Measurements from ENCODE around the gene MYO9A.

MYO9A gene

DNA sequence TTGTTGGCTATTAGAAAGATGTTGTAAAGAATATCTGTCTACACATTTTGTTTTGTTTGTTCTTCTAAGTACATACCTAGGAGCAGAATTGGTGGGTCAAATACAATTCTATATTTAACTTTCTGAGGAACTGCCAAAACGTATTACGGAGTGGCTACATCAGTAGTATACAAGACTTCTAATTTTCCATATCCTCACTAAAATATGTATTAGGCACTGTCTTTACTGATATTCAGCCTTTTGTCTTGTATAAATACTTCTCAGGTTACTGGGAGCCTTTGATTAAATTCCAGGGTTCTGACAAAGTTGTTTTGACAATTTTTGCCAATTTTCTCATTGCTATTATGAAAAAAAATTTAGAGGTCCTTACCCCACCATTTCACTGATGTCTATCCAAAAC, 160.9 kb downstream of the MYO9A start:
- no peak for DNase-seq (ENCODE audit: low read depth)

DNA sequence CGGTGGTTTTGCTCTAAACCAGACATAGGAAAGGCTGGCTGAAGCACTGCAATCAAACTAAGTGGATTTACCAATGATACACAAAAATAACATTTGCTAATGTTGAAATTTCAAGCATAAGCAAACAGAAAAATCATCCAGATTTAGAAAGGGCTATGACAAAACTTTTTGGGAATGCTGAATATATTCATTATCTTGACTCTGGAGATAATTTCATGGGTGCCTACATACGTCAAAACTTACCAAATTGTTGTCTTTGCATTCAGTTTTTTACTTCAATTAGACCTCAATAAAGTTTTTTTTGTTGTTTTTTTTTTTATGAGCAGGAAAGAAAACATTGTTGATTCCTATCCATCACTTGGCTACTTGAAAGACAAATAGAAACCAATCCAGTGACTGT, 166.8 kb downstream of the MYO9A start:
- DNase-seq (ENCODE audit: low read depth): no peak

DNA sequence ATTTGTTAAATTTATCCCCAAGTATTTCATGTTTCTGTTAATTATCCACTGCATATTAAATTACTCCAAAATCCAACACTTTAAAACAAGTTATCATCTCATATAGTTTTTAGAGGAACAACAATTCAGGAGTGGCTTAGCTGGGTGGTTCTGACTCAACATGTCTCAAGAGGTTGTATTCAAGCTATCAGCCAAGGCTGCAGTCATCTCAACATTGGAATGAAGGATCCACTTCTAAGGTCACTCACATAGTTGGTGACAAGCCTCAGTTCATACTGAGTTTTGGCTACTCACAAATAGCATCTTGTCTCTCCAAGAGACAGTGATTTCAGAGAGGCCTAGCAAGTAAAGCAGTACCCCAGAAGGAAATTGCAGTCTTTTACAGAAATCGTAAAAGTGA, 172.9 kb downstream of the MYO9A start:
- no peak for DNase-seq (ENCODE audit: low read depth)

DNA sequence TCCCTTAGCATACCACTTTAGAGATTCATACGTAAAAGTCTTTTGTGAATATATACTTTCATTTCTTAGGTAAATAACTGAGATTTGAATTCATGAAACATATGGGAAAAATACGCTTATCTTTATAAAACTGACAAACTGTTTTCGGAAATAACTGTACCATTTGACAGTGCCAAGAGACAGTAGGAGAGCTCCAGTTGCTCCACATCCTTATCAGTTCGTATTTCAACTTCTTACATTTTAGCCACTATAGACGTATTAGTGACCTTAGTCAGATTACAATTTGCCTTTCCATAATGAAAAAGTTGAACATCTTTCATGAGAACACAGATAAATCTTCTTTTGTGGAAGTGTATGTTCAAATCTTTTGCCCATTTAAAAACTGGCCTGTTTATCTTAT, 174.1 kb downstream of the MYO9A start:
- DNase-seq (ENCODE audit: low read depth): no peak

DNA sequence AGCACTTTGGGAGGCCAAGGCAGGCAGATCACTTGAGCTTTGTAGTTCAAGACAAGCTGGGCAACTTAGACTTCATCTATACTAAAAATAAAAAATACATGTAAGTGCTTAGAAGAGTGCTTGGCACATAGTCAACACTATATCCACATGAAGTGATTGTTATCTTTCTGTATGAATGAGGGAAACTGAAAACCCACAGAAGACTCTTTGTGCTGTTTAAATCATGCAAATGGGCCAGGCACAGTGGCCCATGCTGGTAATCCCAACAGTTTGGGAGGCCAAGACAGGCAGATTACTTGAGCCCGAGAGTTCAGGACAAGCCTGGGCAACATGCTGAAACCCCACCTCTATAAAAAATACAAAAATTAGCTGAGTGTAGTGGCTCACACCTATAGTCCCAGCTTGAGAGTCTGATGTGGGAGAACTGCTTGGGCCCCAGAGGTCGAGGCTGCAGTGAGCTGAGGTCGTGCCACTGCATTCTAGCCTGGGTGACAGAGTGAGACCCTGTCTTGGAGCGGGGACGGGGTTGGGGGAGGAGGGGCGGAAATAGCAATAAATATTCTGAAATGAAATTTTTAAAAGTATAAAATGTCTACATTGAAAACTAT, 177.9 kb downstream of the MYO9A start:
- no peak for DNase-seq (ENCODE audit: low read depth)

DNA sequence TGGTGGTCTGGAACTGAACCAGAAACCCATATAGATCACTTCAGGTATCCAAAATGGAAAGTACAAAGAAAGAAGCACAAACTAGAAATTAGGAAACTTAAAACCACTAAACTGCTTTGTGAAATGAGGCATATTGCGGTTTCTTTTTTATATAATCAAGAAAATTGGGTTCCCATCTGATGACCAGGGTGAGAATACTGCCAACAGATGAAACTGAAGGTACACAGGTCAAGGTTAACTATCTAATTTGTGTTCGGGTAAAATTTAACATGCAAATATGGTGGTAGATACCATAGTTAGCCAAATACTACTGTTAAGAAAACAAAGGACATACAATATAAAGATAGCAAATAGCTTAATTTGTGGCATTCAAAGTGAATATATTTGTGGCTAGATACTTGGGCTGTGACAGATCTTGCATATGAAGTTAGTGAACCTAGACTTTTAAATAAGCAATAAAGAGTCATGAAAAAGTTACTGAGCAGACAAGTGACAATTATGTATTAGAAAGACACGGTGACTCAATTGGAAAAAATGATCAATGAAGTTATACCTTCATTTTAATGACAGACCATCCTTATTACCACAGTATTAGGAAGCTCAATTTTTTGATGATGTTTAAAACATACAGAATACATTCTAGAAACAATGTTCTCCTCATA, 180.2 kb downstream of the MYO9A start:
- DNase-seq (ENCODE audit: low read depth): no peak

DNA sequence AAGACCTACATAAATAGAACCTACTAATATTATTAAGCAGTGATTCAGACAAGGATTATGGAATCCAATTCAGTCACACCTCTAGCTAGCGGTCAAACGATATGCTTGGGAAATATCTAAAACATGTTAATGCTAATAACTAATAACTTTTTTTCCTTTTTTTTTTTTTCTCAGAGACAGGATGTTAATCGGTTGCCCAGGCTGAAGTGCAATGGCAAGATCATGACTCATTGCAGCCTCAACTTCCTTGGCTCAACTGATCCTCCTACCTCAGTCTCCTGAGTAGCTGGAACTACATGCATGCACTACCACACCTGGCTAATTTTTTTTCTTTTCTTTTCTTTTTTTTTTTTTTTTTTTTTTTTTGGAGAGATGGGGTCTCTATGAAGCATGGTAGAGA, 183.5 kb downstream of the MYO9A start:
- DNase-seq (ENCODE audit: low read depth): no peak

DNA sequence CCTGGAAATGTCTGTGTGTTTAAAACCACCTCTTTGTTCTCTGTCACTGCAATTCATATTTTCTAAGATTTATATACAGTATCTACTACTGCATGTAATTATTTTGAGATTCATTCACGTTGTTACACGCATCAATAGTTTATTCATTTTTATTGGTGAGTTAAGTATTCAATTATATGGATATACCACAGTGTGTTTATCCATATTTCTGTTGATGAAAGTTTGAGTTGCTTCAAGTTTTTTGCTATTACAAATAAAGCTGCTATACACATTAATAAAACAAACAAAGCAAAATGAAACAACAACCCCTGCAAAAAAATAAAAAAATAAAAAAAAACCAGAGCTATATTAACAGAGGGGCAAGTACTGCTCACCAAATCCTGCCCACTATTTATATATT, 185.3 kb downstream of the MYO9A start:
- no peak for DNase-seq (ENCODE audit: low read depth)

DNA sequence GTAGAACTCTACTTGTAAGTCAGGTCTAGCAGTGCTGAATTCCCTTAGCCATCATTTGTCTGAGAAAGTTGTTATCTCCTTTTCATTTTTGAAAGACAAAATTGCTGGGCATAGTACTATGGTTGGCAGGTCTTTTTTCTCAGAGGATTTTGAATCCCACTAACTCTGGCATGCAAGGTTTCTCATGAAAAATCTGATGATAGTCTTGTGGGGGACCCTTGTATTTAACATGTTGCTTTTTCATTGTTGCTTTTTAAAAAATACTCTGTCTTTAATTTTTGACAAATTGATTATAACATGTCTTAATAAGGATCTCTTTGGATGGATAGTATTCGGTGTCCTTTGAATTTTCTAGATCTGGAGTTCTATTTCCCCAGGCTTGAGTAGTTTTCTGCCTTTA, 186.7 kb downstream of the MYO9A start:
- DNase-seq (ENCODE audit: low read depth): no peak

DNA sequence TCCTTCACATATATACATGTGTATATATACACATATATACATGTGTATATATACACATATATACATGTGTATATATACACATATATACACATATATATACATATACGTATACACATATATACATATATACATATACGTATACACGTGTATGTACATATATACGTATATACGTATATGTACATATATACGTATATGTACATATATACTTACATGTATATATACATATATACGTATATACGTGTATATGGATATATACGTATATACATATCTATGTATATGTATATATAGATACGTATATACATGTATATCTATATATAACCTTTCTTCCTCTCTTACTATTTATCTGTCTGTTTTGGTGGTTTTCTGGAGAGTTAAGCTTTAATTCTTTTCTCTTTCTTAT, 192.8 kb downstream of the MYO9A start:
- DNase-seq (ENCODE audit: low read depth): no peak

DNA sequence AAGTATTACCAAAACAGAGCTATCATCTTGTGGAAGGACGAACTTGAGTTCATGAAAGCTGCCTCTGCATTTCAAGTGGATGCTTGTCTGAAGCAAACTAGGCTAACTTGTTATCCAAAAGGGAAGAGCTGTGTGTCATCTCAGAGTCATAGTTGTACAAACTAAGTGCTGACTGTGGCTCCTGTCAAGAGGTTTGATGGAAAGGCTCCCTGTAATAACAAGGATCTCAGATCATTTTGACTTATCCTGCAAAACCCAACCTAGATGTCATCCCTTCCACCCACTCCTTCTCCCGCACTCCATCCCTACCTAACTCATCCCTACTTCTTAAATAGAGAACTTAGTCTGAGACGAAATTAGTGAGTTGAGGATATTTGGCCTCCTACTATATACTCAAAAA, 196.8 kb downstream of the MYO9A start:
- no peak for DNase-seq (ENCODE audit: low read depth)

DNA sequence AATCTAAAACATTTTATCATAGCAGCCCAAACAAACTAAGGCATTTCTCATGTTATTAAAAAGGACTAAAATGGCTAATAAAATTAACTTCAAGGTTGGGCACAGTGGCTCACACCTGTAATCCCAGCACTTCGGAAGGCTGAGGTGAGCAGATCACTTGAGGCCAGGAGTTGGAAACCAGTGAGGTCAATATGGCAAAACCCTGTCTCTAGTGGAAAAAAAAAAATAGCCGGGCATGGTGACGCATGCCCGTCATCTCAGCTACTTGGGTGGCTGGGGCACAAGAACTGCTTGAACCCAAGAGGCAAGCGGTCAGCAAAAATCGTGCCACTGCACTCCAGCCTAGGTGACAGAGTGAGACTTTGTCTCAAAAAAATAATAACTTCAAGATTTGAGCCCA, 197.4 kb downstream of the MYO9A start:
- DNase-seq (ENCODE audit: low read depth): no peak

DNA sequence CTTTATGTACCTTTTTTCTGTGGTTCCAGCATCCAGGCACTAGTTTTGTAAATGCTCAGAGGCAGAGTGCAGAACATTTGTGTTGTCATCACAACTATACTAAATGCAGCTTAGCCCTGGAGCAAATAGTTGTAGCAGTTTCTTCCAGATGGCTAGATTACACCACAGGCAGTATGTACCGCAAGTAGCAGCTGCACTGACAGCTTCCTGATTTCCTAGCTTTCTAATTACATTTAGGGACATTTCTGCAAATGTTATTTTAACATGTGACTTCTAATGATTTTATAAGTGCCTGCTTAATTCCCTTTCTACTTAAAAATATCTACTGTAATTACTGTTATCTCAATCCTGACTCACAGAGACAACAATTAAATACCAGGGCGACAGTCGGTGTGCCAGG, 201.1 kb downstream of the MYO9A start:
- no peak for DNase-seq (ENCODE audit: low read depth)

DNA sequence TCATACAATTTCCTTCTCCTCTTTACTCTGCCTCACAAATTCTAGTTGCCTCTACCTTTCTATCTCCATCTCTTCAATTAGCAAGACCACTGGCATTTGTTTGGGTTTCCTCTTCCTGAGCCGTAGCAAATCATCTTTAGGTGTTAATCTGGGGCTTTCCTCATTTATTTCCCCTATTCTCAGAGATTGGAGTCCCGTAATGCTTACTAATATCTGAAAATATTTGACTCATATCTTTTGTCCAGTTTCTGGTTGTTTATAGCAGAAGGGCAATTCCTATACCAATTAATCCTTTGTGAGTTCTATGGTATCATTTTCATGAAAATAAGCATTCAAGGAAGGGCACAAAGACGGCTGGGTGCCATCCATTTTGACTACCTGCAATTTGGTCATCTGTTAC, 203.9 kb downstream of the MYO9A start:
- DNase-seq (ENCODE audit: low read depth): no peak

DNA sequence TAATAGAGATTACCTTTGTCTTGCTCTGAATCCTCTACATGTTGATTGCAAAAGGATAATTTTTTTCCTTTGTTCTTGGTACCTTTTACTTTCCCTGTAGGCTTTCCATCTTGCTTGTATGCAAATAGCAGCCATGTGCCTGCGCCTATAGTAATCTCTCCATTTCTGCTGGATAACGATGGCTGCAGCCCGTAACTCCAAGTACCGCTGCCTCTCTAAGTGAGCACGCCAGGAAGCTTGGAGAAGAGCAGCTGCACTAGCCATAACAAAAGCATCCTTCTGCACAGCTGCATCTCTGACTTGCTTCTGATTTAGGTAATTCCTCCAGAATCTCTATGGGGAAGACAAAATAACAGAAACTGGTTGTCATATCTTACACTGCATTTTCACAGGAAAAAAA, 218.3 kb downstream of the MYO9A start:
- DNase-seq (ENCODE audit: low read depth): no peak

DNA sequence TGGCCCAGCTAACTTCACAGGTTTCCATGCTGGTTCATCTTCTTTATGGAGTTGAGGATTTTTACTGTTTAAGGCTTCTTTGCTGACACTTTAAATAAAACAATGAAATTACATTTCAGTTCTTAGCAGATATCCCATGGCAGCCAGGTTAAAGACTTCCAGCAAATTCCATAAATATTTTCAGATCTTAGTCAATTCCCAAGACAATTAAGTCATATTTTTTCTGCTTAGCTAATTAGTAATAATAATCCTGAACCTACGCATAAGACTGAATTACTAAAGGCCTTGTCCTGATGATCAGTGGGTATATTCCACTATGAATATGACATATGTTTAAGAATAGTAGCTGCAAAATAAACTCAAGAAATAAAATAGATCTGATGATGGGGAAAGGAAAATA, 224.3 kb downstream of the MYO9A start:
- no peak for DNase-seq (ENCODE audit: low read depth)

DNA sequence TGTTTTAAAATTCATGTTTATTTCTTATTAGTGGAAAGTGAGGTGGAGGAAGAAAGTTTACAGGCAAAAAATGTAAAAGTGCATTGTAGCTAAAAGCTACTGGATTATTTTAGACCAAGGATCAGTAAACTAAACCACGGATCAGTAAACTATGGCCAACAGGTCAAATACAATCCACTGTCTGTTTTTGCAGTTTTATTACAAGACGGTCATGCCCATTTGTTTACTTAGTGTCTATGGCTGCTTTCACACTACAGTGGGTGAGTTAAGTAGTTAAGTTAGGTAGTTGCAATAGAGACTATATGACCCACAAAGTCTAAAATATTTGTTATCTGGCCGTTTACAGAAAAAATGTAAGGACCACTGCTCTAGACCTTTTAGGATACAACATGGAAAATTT, 225.6 kb downstream of the MYO9A start:
- DNase-seq (ENCODE audit: low read depth): no peak

DNA sequence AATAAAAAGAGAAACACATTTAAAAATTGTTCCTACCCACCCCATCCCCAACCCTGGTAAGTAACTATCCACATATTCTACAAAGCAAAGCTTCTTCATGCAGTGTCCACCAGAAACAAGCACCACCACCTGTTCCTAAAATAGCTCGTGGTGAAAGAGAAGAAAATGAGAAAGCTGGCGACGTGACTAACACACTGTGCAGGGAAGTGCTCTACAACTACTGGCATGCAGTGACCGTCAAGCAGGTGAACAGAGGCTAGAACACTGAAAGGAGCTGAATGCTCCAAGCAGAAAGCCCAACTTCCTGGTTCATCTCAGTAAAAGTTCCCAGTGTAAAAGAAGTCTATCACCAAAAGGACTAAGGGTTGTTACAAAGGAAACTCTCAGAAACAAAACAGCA, 226.9 kb downstream of the MYO9A start:
- DNase-seq (ENCODE audit: low read depth): no peak

DNA sequence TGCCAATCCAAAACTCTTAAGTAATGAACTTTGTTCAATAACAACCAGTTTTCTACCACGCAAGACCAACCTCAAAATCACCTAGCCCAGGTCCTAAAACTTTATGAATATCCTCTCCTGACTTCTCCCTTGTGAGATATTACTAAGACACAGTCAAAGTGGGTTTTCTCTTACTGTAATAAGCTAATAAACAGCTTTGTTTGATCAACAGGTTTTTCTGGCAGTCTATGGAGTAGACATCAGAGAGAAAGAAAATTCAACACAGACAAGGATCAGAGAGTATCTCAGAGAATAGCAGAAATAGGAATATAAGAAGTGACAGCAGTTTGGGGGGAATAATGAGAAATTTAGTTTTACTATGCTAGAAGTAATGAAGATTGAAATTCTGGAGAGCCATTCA, 228.0 kb downstream of the MYO9A start:
- no peak for DNase-seq (ENCODE audit: low read depth)

DNA sequence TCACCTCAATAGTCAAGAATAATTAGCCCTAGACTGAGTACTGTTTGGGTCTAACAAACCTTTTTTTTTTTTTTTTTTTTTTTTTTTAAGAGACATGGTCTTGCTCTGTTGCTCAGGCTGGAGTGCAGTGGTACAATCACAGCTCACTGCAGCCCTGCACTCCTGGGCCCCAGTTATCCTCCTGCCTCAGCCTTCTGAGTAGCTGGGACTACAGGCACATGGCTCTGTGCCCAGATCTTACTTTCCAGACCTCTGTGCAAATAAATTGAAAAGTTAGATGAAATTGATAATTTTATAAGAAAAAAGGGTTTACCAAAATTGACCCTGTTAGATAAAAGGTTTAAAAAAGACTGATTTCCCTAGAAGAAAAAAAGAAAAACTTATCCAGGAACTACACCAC, 228.6 kb downstream of the MYO9A start:
- DNase-seq (ENCODE audit: low read depth): no peak

DNA sequence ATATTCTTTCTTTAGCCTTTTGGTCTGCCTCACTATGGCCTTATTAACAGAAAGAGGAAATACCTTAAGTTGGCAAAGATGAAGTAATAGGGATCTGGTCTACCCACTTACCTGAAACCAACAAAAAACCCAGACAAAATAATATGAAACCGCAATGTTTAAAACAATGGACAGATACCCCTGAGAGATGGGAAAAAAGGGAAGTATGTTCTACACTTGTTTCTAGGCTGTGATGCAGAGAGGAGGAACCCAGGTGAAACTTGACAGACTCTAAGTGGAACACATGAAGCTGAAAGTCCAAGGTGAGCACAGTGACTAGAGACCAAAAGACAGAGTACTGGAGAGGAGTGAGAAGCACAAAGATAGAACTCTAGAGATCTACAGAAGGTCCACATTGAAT, 229.2 kb downstream of the MYO9A start:
- DNase-seq (ENCODE audit: low read depth): no peak

DNA sequence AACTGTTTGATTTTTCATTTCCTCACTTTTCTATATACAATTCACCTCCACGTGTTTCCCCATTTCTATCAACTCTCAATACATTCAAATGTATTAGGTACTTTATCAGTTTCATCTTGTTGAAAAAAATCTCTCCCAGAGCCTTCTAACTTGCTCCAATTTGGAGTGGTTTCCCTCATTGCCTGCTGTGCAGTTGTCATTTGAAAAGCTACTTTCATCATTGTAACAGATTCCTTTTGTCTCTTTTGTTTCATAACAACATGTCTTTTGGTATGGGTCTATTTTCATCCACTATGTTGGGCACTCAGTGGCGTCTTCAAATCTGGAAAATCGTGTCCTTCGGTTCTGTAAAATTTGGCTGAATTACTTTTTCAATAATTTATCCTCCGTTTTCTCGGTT, 232.6 kb downstream of the MYO9A start:
- no peak for DNase-seq (ENCODE audit: low read depth)

DNA sequence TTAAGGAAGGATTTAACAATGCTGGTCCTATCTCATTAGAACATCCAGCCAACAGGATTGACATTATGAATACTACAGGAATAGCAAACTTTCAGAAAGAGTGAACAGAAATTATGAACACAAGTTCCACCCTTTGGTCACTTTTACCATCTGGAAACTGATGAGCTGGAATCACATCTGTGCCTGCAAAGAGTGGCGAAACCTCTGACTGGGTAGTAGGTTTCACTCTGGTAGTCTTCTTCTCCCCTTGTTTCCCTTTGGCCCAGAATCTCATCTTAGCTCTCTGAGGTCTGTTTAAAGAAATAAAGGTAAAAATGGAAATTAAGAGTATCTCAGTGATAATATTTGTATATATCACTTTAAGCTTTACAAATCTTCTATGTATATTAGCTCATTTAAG, 234.5 kb downstream of the MYO9A start:
- DNase-seq (ENCODE audit: low read depth): no peak

DNA sequence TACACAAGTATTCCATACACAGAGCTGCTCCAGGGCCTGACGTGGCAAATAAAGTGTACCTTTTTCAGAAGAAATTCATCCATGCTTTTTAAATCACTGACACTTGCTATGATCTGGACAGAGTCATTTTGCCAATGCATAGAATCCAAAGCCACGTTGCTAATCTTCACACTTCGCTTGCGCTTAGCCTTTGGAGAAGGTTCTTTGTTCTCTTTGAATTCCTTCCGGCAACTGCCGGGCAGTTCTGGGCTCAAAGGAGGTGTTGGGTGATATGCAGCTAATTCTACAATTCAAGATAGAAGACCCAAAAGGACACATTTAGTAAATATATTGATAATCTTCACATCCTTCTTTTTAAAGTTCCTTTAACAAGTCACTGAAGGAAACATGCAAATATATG, 237.7 kb downstream of the MYO9A start:
- DNase-seq (ENCODE audit: low read depth): no peak

DNA sequence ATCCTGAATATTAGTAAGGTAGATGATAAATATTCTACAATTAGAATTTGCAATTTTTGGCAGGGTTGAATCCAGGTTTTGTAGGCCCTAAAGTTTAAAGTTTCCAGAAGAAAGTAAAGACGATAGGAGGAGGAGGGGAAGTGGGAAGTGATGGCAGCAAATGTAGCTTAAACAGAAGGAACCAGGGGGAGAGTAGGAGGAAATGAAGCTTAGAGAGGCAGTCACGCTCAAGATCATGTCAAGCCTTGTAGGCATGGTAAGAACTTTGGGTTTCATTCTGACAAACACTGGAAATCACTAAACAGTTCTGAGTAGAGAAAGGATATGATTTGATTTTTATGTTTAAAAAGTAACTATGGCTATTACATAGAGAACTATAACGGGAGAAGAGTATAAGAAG, 243.7 kb downstream of the MYO9A start:
- DNase-seq (ENCODE audit: low read depth): no peak

All from HS-27A (cell line).